T-helper 1 cell treated with Interleukin-12 subunit alpha and Interleukin-12 subunit beta and Interleukin-4 antibody, amounts not matched to agents 30 ng/mL and 1 ng/mL, for 36 hours (primary cell): Measurements from ENCODE around the gene SPATA31E1. TPM values are rescaled to one million over a fixed set of nuclear protein-coding genes. Genes with fewer than 3 reads are reported as not detected.

Source experiments
- intact Hi-C: fragments of 100-400 bp; cut with micrococcal nuclease; formaldehyde crosslinking; loops from one replicate; pipeline ENCODE4 v1.15.1; 2024
- total RNA-seq: library from RNA; stranded (reverse); gene quantifications from 2 replicates; pipeline ENCODE4 v1.2.3, GENCODE V29; 2022

Gene SPATA31E1
- total RNA-seq, 1 donor from 2014 or later, result not detected

- intact Hi-C loops, result no loop called here
These were observed 20.0 kb upstream of the SPATA31E1 start for GRCh38 chr9:87862536-87863268.

GRCh38 chr9:87863882-87864465 is 18.7 kb upstream of the SPATA31E1 start:
- intact Hi-C loops, result no loop called here

- intact Hi-C loops, result no loop called here
These were observed 17.8 kb upstream of the SPATA31E1 start for GRCh38 chr9:87864915-87865314.

GRCh38 chr9:87865626-87866025 is 17.1 kb upstream of the SPATA31E1 start:
- intact Hi-C loops, result no loop called here

- intact Hi-C loops, result no loop called here
These were observed 15.3 kb upstream of the SPATA31E1 start for GRCh38 chr9:87867391-87867790.

- intact Hi-C loops, result no loop called here
These were observed 14.5 kb upstream of the SPATA31E1 start for GRCh38 chr9:87868175-87868574.

- intact Hi-C loops, result no loop called here
These were observed 14.0 kb upstream of the SPATA31E1 start for GRCh38 chr9:87868635-87869034.

- intact Hi-C loops, result no loop called here
These were observed 13.6 kb upstream of the SPATA31E1 start for GRCh38 chr9:87869082-87869481.

- intact Hi-C loops, result loop anchor here (10.0 kb wide), 1 partner anchor 57 kb away; no protein-coding TSS in a partner anchor
These were observed 11.1 kb upstream of the SPATA31E1 start for GRCh38 chr9:87871425-87872078.

- intact Hi-C loops, result loop anchor here (10.0 kb wide), 1 partner anchor 57 kb away; no protein-coding TSS in a partner anchor
These were observed 10.5 kb upstream of the SPATA31E1 start for GRCh38 chr9:87872079-87872624.

- intact Hi-C loops, result loop anchor here (10.0 kb wide), 1 partner anchor 59 kb away; no protein-coding TSS in a partner anchor
These were observed 8.9 kb upstream of the SPATA31E1 start for GRCh38 chr9:87873607-87874303.

GRCh38 chr9:87874304-87874623 is 8.4 kb upstream of the SPATA31E1 start:
- intact Hi-C loops, result loop anchor here (10.0 kb wide), 1 partner anchor 59 kb away; no protein-coding TSS in a partner anchor

- intact Hi-C loops, result loop anchor here (10.0 kb wide), 1 partner anchor 60 kb away; no protein-coding TSS in a partner anchor
These were observed 7.6 kb upstream of the SPATA31E1 start for GRCh38 chr9:87875060-87875459.

- intact Hi-C loops, result loop anchor here (10.0 kb wide), 1 partner anchor 61 kb away; no protein-coding TSS in a partner anchor
These were observed 6.7 kb upstream of the SPATA31E1 start for GRCh38 chr9:87875831-87876545.

- intact Hi-C loops, result loop anchor here (10.0 kb wide), 1 partner anchor 62 kb away; no protein-coding TSS in a partner anchor
These were observed 6.0 kb upstream of the SPATA31E1 start for GRCh38 chr9:87876708-87877107.

- intact Hi-C loops, result loop anchor here (10.0 kb wide), 1 partner anchor 64 kb away; no protein-coding TSS in a partner anchor
These were observed 3.6 kb upstream of the SPATA31E1 start for GRCh38 chr9:87878989-87879511.

GRCh38 chr9:87880116-87880515 is 2.6 kb upstream of the SPATA31E1 start:
- intact Hi-C loops, result no loop called here

GRCh38 chr9:87880683-87881082 is 2.0 kb upstream of the SPATA31E1 start:
- intact Hi-C loops, result no loop called here

- intact Hi-C loops, result no loop called here
These were observed 597 bp downstream of the SPATA31E1 start for GRCh38 chr9:87883274-87883673.

- intact Hi-C loops, result no loop called here
These were observed 1.3 kb downstream of the SPATA31E1 start for GRCh38 chr9:87883990-87884389.
